ENCODE results near the gene OGDH. TPM values are rescaled to one million over a fixed set of nuclear protein-coding genes. Genes with fewer than 3 reads are reported as not detected.

OGDH gene
- total and polyA plus RNA-seq, 2 of the 13 experiments (the other 11 are each of a cell fraction or from before 2014, with no cell fraction given) = 17.4 to 25.4 TPM

DNA sequence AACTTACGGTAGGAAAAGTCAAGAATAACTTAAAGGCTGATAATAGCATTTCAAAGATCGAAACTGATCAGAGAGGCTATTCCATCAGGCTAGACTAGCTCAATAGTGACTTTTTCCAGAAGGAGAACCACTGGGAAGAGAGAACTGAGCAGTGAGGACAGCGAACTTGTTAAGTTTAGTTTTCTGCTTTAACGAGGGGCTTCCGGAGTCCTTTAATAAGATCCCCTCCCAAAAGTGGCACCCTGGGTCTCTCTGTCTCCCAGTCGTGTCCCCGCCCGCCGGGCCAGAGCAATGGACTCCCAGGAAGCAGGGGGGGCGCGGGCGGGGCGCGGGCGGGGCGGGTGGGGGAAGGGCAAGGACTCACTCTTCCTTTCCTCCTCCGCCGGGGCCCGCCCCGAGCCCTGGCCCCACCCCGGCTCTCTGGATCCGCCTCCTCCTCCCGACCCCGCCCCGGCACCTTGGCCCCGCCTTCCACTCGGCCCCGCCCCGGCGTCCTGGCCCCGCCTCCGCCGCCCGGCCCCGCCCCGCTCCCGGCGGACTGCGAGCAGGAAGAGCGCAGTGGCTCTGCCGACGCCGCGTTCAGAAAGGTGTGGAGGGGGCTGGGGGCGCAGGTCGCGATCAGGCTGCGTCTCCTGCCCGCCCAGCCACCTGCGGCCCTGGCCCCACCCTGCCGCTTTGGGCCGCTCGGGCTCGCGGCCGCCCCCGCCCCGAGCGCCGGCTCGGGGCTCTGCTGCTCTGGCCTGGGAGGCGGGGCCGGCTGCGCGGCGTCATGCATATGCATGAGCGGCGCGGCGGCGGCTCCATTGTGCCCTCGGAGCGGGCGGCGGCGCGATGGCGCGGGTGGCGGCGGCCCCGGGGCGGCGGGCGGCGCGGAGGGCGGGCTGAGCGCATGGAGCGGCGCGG is 141.9 kb downstream of the OGDH start, which contains the start of gene ZMIZ2 (continued):
- peak; percentile 37 to 57; a peak in 2 of 4 replicates for TF ChIP-seq POLR2A (IDR thresholded peaks at IDR 0.05; ENCODE audit: insufficient read depth in 1 of 2, low read depth in 2 of 2, low read length in 2 of 2)
- TF ChIP-seq ZNF749 (CRISPR knock-in tag; IDR thresholded peaks at IDR 0.05; ENCODE audit: borderline replicate concordance) = no peak
- peak; percentile 18 for TF ChIP-seq HNRNPLL (IDR thresholded peaks at IDR 0.05; ENCODE audit: low read depth, low read length, poor library complexity, severe bottlenecking)
- peak; percentile 33; the same call in 1 of the 2 replicates for TF ChIP-seq SALL2 (CRISPR knock-in tag; IDR thresholded peaks at IDR 0.05)
- TF ChIP-seq ZNF235 (CRISPR knock-in tag; IDR thresholded peaks at IDR 0.05; ENCODE audit: borderline replicate concordance) = 0 out of 2 replicates have a peak, but pooled peaks have one; percentile 41
- TF ChIP-seq, protein P1, sequence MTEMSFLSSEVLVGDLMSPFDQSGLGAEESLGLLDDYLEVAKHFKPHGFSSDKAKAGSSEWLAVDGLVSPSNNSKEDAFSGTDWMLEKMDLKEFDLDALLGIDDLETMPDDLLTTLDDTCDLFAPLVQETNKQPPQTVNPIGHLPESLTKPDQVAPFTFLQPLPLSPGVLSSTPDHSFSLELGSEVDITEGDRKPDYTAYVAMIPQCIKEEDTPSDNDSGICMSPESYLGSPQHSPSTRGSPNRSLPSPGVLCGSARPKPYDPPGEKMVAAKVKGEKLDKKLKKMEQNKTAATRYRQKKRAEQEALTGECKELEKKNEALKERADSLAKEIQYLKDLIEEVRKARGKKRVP (CRISPR knock-in tag; IDR thresholded peaks at IDR 0.05) = no peak
- TF ChIP-seq, protein P2, sequence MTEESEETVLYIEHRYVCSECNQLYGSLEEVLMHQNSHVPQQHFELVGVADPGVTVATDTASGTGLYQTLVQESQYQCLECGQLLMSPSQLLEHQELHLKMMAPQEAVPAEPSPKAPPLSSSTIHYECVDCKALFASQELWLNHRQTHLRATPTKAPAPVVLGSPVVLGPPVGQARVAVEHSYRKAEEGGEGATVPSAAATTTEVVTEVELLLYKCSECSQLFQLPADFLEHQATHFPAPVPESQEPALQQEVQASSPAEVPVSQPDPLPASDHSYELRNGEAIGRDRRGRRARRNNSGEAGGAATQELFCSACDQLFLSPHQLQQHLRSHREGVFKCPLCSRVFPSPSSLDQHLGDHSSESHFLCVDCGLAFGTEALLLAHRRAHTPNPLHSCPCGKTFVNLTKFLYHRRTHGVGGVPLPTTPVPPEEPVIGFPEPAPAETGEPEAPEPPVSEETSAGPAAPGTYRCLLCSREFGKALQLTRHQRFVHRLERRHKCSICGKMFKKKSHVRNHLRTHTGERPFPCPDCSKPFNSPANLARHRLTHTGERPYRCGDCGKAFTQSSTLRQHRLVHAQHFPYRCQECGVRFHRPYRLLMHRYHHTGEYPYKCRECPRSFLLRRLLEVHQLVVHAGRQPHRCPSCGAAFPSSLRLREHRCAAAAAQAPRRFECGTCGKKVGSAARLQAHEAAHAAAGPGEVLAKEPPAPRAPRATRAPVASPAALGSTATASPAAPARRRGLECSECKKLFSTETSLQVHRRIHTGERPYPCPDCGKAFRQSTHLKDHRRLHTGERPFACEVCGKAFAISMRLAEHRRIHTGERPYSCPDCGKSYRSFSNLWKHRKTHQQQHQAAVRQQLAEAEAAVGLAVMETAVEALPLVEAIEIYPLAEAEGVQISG (CRISPR knock-in tag; IDR thresholded peaks at IDR 0.05) = peak; percentile 51; the same call in 1 of the 2 replicates
- TF ChIP-seq ZFY (CRISPR knock-in tag; IDR thresholded peaks at IDR 0.05) = peak; percentile 68
- peak; percentile 95 for TF ChIP-seq SKI (IDR thresholded peaks at IDR 0.05; ENCODE audit: partially characterized antibody)
- TF ChIP-seq ZNF546 (CRISPR knock-in tag; conservative IDR thresholded peaks at IDR 0.05) = no peak; the same call in 1 of the 2 replicates
- TF ChIP-seq CHD2 (IDR thresholded peaks at IDR 0.05; ENCODE audit: low read depth, low read length) = no peak
- TF ChIP-seq, protein P3, sequence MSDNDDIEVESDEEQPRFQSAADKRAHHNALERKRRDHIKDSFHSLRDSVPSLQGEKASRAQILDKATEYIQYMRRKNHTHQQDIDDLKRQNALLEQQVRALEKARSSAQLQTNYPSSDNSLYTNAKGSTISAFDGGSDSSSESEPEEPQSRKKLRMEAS (IDR thresholded peaks at IDR 0.05) = peak; percentile 52
- no peak; the same call in none of the 2 replicates for TF ChIP-seq ZSCAN31 (CRISPR knock-in tag; IDR thresholded peaks at IDR 0.05; ENCODE audit: low read depth)
- TF ChIP-seq CBFB (CRISPR knock-in tag; IDR thresholded peaks at IDR 0.05) = peak; percentile 49; the same call in 1 of the 2 replicates
- TF ChIP-seq, protein P4, sequence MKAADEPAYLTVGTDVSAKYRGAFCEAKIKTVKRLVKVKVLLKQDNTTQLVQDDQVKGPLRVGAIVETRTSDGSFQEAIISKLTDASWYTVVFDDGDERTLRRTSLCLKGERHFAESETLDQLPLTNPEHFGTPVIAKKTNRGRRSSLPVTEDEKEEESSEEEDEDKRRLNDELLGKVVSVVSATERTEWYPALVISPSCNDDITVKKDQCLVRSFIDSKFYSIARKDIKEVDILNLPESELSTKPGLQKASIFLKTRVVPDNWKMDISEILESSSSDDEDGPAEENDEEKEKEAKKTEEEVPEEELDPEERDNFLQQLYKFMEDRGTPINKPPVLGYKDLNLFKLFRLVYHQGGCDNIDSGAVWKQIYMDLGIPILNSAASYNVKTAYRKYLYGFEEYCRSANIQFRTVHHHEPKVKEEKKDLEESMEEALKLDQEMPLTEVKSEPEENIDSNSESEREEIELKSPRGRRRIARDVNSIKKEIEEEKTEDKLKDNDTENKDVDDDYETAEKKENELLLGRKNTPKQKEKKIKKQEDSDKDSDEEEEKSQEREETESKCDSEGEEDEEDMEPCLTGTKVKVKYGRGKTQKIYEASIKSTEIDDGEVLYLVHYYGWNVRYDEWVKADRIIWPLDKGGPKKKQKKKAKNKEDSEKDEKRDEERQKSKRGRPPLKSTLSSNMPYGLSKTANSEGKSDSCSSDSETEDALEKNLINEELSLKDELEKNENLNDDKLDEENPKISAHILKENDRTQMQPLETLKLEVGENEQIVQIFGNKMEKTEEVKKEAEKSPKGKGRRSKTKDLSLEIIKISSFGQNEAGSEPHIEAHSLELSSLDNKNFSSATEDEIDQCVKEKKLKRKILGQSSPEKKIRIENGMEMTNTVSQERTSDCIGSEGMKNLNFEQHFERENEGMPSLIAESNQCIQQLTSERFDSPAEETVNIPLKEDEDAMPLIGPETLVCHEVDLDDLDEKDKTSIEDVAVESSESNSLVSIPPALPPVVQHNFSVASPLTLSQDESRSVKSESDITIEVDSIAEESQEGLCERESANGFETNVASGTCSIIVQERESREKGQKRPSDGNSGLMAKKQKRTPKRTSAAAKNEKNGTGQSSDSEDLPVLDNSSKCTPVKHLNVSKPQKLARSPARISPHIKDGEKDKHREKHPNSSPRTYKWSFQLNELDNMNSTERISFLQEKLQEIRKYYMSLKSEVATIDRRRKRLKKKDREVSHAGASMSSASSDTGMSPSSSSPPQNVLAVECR (CRISPR knock-in tag; IDR thresholded peaks at IDR 0.05; ENCODE audit: borderline replicate concordance) = 0 out of 2 replicates have a peak, but pooled peaks have one; percentile 25
- TF ChIP-seq THAP11 (CRISPR knock-in tag; IDR thresholded peaks at IDR 0.05) = 0 out of 2 replicates have a peak, but pooled peaks have one; percentile 29
- TF ChIP-seq ZSCAN25 (CRISPR knock-in tag; IDR thresholded peaks at IDR 0.05) = peak; percentile 67
- TF ChIP-seq SALL1 (CRISPR knock-in tag; IDR thresholded peaks at IDR 0.05) = 0 out of 2 replicates have a peak, but pooled peaks have one; percentile 32
- peak; percentile 34; the same call in 1 of the 2 replicates for TF ChIP-seq ZNF441 (CRISPR knock-in tag; IDR thresholded peaks at IDR 0.05; ENCODE audit: borderline replicate concordance)
- TF ChIP-seq ZNF331 (CRISPR knock-in tag; IDR thresholded peaks at IDR 0.05) = no peak
- TF ChIP-seq RBFOX2 (IDR thresholded peaks at IDR 0.05; ENCODE audit: low read depth, low read length) = peak; percentile 69
